Left lung (tissue), 10 donors: ENCODE results near the gene TDP1. TPM values are rescaled to one million over a fixed set of nuclear protein-coding genes. Genes with fewer than 3 reads are reported as not detected.

Source experiments
- ATAC-seq: fragments of 200-7000 bp; cut with Tn5 transposase; one replicate; pipeline ENCODE4 v1.9.1; 2020; ENCODE audit warnings: moderate library complexity
- DNase-seq, 4 donors: peaks; one replicate each; pipeline ENCODE4 v3.0.0-alpha.2; 2013 to 2020
- H3K27ac ChIP-seq, 2 donors: fragments of 200-600 bp; sonication (generic) in 1 of 2; one replicate each; pipeline versions ENCODE4 v1.5.0 to v1.8.0; 2020 to 2021
- H3K27me3 ChIP-seq, 2 donors: fragments of 200-600 bp; sonication (generic) in 1 of 2; one replicate each; pipeline versions ENCODE4 v1.5.0 to v1.8.0; 2020 to 2021
- H3K36me3 ChIP-seq, 2 donors: fragments of 200-600 bp; sonication (generic) in 1 of 2; one replicate each; pipeline versions ENCODE4 v1.5.0 to v1.8.0; 2020 to 2021
- H3K4me1 ChIP-seq, 2 donors: fragments of 200-600 bp; one replicate each; pipeline ENCODE4 v1.8.0; 2021
- H3K4me3 ChIP-seq, 2 donors: fragments of 200-600 bp; sonication (generic) in 1 of 2; one replicate each; pipeline versions ENCODE4 v1.5.0 to v1.8.0; 2020 to 2021; ENCODE audit warnings: mild to moderate bottlenecking in 1 of 2
- H3K9me3 ChIP-seq, 2 donors: fragments of 200-600 bp; sonication (generic) in 1 of 2; one replicate each; pipeline versions ENCODE4 v1.5.0 to v1.8.0; 2020 to 2021
- intact Hi-C, 2 donors: fragments of 100-400 bp; cut with DNase I; formaldehyde crosslinking; loops; one replicate each; pipeline versions ENCODE4 v1.11.2 to v1.14.2; 2022
- polyA plus RNA-seq, 6 donors: library from polyadenylated mRNA; unstranded; fragments of 120-200 nt; gene quantifications; one replicate each; pipeline ENCODE4 v1.2.1, GENCODE V29; 2013; ENCODE audit not compliant: insufficient read length in 6 of 6
- total RNA-seq, 2 donors: library from RNA; stranded (reverse); fragmentation: NEBNext Ultra II Directional; extraction: Animal tissue kit (Norgen Biotek cat#: 25700); gene quantifications; one replicate each; pipeline ENCODE4 v1.2.1, GENCODE V29; 2021
- TF ChIP-seq, protein P1 (sequence below), 2 donors: fragments of 200-600 bp; sonication (generic) in 1 of 2; IDR thresholded peaks; one replicate each; pipeline versions ENCODE4 v1.5.0 to v1.8.0; 2021; ENCODE audit warnings: antibody characterized with exemption in 2 of 2
- donor health status: DM: no; HTN: yes; CAD: no.
- donor health status: DM: no; HTN: no; CAD: no.

TDP1 gene
- total and polyA plus RNA-seq, 8 donors = 8.8 to 20.8 (median 15.8) TPM

DNA sequence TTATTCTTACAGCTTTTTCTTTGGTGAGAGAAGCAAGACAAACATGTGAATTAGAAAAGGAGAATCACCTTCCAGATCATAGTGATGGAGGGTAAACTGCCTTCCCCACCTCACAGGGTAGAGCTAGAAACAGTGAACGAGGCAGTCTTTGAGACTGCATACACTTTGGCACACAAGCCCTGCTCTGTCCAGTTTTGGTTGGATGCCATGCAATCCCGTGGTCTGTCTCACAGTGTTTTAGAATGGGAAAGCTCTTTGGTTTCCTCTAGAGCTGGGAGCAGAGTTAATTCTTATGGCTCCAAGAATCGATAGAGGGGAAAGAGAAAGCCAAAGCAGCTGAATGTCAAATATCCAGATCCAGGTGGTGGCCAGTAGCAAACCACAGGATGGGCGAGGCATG lies 21.9 kb downstream of the TDP1 start:
- DNase-seq (no peak), ATAC-seq (no peak)
- H3K9me3 ChIP-seq = no peaks in the 10 kb centered on the region
- H3K36me3 ChIP-seq = peaks cover 0 to 56% of the 10 kb centered on the region in 2 donors
- H3K27me3 ChIP-seq = peaks cover 0 to 1% of the 10 kb centered on the region in 2 donors
- H3K4me1 ChIP-seq = peaks cover 0 to 15% of the 10 kb centered on the region in 2 donors
- TF ChIP-seq, protein P1, sequence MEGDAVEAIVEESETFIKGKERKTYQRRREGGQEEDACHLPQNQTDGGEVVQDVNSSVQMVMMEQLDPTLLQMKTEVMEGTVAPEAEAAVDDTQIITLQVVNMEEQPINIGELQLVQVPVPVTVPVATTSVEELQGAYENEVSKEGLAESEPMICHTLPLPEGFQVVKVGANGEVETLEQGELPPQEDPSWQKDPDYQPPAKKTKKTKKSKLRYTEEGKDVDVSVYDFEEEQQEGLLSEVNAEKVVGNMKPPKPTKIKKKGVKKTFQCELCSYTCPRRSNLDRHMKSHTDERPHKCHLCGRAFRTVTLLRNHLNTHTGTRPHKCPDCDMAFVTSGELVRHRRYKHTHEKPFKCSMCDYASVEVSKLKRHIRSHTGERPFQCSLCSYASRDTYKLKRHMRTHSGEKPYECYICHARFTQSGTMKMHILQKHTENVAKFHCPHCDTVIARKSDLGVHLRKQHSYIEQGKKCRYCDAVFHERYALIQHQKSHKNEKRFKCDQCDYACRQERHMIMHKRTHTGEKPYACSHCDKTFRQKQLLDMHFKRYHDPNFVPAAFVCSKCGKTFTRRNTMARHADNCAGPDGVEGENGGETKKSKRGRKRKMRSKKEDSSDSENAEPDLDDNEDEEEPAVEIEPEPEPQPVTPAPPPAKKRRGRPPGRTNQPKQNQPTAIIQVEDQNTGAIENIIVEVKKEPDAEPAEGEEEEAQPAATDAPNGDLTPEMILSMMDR (IDR thresholded peaks at IDR 0.05) = no peak
- H3K27ac ChIP-seq = no peak overlapping the region
- intact Hi-C loops = loop anchor here in 1 of 2 donors (10.0 kb wide), 1 partner anchor 257 kb away; no protein-coding TSS in a partner anchor
- H3K4me3 ChIP-seq = no peak overlapping the region

DNA sequence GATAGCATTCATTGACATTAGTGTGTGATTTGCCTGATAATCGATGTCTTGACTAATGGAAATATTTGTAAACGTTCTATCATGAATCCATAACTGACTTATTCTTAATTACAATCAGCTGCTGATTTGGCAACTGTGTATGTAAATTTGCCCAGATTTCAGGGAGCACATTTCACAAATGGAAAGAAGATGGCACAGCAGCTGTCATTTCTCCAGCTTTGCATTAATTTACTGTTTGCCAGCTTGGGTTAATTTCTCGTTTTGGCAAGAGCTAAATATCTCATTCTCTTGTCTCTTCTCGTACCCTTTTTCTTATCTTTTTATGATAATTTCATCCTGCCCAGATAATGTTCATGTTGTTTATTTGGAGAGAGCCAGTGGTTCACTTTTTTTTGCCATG lies 22.9 kb downstream of the TDP1 start:
- intact Hi-C loops = loop anchor here in 1 of 2 donors (10.0 kb wide), 1 partner anchor 256 kb away; no protein-coding TSS in a partner anchor
- H3K9me3 ChIP-seq = no peaks in the 10 kb centered on the region
- TF ChIP-seq, protein P1 (IDR thresholded peaks at IDR 0.05) = no peak
- peaks cover 0 to 6% of the 10 kb centered on the region in 2 donors for H3K4me1 ChIP-seq
- H3K36me3 ChIP-seq = peaks cover 0 to 62% of the 10 kb centered on the region in 2 donors
- no peak for ATAC-seq
- no peak overlapping the region for H3K4me3 ChIP-seq
- no peak overlapping the region for H3K27ac ChIP-seq
- no peaks in the 10 kb centered on the region for H3K27me3 ChIP-seq
- no peak for DNase-seq

DNA sequence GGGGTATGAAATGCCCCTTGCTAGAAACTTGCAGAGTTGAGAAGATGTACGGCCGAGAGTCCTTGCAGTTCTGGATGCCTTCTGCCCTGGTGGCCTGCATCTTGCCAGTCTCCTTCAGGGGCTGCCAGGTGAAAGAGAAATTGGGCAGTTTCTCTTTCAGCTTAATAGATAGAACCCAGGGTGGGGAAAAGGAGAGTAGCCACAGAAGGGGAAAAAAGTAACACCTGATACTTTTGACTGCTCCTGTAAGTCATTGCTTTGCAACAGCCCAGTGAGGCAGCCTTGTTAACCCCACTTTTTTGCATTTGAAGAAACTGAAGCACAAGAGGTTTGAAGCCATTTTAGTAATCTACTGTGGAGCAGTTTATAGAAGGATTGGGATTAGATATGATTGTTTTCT lies 27.6 kb downstream of the TDP1 start:
- Histone ChIP-seq H3K9me3 (no peaks in the 10 kb centered on the region), H3K4me3 (no peak overlapping the region), H3K36me3 (peaks cover 0 to 71% of the 10 kb centered on the region in 2 donors), H3K27me3 (no peaks in the 10 kb centered on the region), H3K27ac (no peak overlapping the region), H3K4me1 (no peaks in the 10 kb centered on the region)
- intact Hi-C loops = no loop called here
- TF ChIP-seq, protein P1 (IDR thresholded peaks at IDR 0.05) = no peak
- ATAC-seq (no peak), DNase-seq (no peak)

DNA sequence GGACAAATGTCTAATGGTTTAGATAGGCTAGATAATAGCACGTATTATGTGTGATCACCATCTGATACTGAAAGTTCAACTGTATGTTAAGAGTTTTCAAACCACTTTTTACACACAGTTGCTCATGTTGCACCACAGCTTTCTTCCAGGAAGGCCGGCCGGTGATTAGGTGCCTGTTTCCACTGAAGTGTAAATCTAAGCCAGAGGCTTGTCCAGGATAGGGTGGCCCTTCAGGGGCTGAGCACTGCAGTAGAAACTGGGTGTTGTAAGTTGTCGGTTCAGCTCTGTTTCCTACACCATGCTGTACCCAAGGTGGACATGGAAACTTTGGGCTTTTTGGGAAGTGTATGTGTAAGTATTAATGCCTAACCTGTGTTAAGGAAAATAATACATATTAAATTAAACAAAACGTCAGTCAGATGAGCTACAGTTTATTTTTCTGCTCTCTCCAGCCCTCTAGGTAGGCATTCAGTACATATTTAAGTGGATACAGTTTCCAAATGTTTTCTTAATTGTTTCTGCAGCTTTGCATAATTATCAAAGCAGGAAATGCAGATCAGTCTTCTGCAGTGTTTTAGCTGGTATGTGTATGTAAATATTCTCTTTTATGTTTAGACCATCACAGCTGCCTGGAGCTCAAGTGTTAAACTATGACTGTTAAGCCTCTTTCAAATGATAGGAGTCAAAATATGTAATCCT lies 30.9 kb downstream of the TDP1 start:
- H3K4me3 ChIP-seq = no peak overlapping the region
- DNase-seq (no peak), ATAC-seq (no peak)
- intact Hi-C loops = no loop called here
- H3K36me3 ChIP-seq = peaks cover 0 to 51% of the 10 kb centered on the region in 2 donors
- no peaks in the 10 kb centered on the region for H3K4me1 ChIP-seq
- TF ChIP-seq, protein P1 (IDR thresholded peaks at IDR 0.05) = no peak
- no peaks in the 10 kb centered on the region for H3K9me3 ChIP-seq
- H3K27ac ChIP-seq = no peak overlapping the region
- H3K27me3 ChIP-seq = no peaks in the 10 kb centered on the region

DNA sequence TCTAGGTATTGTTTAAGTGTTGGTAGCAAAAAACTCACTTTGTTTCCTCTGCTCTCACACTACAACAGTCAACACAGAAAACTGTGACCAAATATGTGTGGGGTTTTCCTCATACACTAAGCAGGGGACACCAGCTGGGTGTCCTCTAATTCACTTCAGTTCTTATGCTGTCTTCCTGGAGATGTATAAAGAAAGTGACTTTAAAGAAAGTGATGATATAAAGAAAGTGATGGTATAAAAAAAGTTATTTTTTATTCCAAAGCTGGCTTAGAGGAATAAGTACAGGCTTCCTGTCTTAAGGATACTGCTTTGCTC lies 31.4 kb downstream of the TDP1 start:
- ATAC-seq (no peak), DNase-seq (peak in 1 of 4 donors; percentile 49)
- Histone ChIP-seq H3K4me1 (no peaks in the 10 kb centered on the region), H3K36me3 (peaks cover 0 to 48% of the 10 kb centered on the region in 2 donors), H3K27me3 (no peaks in the 10 kb centered on the region), H3K27ac (no peak overlapping the region), H3K4me3 (no peak overlapping the region), H3K9me3 (no peaks in the 10 kb centered on the region)
- TF ChIP-seq, protein P1 (IDR thresholded peaks at IDR 0.05) = no peak
- intact Hi-C loops = no loop called here
